ENCODE data around the gene NDUFB4.
"Not testable (repeated sequence)": the region's sequence is repeated elsewhere in the genome, so short reads cannot be mapped to it uniquely, and the experiment has no call there.

The NDUFB4 gene

GRCh38 chr3:120634539-120634938, 38.4 kb downstream of the NDUFB4 start:
- in situ Hi-C loops (cut with MboI; ENCODE audit: low sequenced_read_pairs), result no loop called here

GRCh38 chr3:120636795-120637401, 40.8 kb downstream of the NDUFB4 start:
- in situ Hi-C loops (cut with MboI; ENCODE audit: low sequenced_read_pairs), result no loop called here

GRCh38 chr3:120637851-120638559, 41.9 kb downstream of the NDUFB4 start:
- in situ Hi-C loops (cut with MboI; ENCODE audit: low sequenced_read_pairs), result no loop called here

GRCh38 chr3:120638820-120639219, 42.7 kb downstream of the NDUFB4 start:
- in situ Hi-C loops (cut with MboI; ENCODE audit: low sequenced_read_pairs), result not testable (repeated sequence)

GRCh38 chr3:120640231-120640630, 44.1 kb downstream of the NDUFB4 start:
- in situ Hi-C loops (cut with MboI; ENCODE audit: low sequenced_read_pairs), result no loop called here

- in situ Hi-C loops (cut with MboI; ENCODE audit: low sequenced_read_pairs), result no loop called here
These were observed 45.6 kb downstream of the NDUFB4 start for GRCh38 chr3:120641696-120642246.

GRCh38 chr3:120642368-120642948, 46.3 kb downstream of the NDUFB4 start:
- in situ Hi-C loops (cut with MboI; ENCODE audit: low sequenced_read_pairs), result no loop called here

GRCh38 chr3:120645083-120645845, 49.1 kb downstream of the NDUFB4 start:
- in situ Hi-C loops (cut with MboI; ENCODE audit: low sequenced_read_pairs), result no loop called here

GRCh38 chr3:120646771-120647432, 50.8 kb downstream of the NDUFB4 start:
- in situ Hi-C loops (cut with MboI; ENCODE audit: low sequenced_read_pairs), result no loop called here

- in situ Hi-C loops (cut with MboI; ENCODE audit: low sequenced_read_pairs), result no loop called here
These were observed 52.2 kb downstream of the NDUFB4 start for GRCh38 chr3:120648290-120648689.

GRCh38 chr3:120649830-120650233, 53.7 kb downstream of the NDUFB4 start:
- in situ Hi-C loops (cut with MboI; ENCODE audit: low sequenced_read_pairs), result no loop called here

- in situ Hi-C loops (cut with MboI; ENCODE audit: low sequenced_read_pairs), result no loop called here
These were observed 54.2 kb downstream of the NDUFB4 start for GRCh38 chr3:120650311-120650710.

Measured in HL-60/S4 (cell line).